ENCODE results near the gene TVP23C. TPM values are rescaled to one million over a fixed set of nuclear protein-coding genes. Genes with fewer than 3 reads are reported as not detected.
"Not testable (repeated sequence)": the region's sequence is repeated elsewhere in the genome, so short reads cannot be mapped to it uniquely, and the experiment has no call there.

TVP23C gene
- total and polyA plus RNA-seq, 2 experiments from 2014 or later = 10.4 to 31.7 TPM

- not testable (repeated sequence) for H2AFZ ChIP-seq; H3K4me2 ChIP-seq; H3K4me1 ChIP-seq (ENCODE audit: insufficient read depth); H3K9me3 Mint-ChIP-seq; H3K36me3 Mint-ChIP-seq (ENCODE audit: low read depth); DNase-seq (ENCODE audit: low spot score); H3K27me3 Mint-ChIP-seq (ENCODE audit: insufficient read depth, low read depth, poor library complexity); ATAC-seq; H3K9me2 ChIP-seq (ENCODE audit: insufficient read depth); H3K36me3 ChIP-seq (ENCODE audit: insufficient read depth); H3K27ac ChIP-seq (ENCODE audit: low read depth); H3K79me2 ChIP-seq (replicated peaks; ENCODE audit: insufficient read depth); H3K4me1 Mint-ChIP-seq; H3K4me3 Mint-ChIP-seq; H3K27ac Mint-ChIP-seq; H3F3A ChIP-seq (replicated peaks; ENCODE audit: low read depth); H3K4me3 ChIP-seq; H4K20me1 ChIP-seq (replicated peaks; ENCODE audit: insufficient read depth); H3K27me3 ChIP-seq (ENCODE audit: insufficient read depth)
Observed at GRCh38 chr17:15583313-15583712, 20.0 kb upstream of the TVP23C start.

GRCh38 chr17:15581462-15581861 is 18.2 kb upstream of the TVP23C start:
- not testable (repeated sequence) for H3K79me2 ChIP-seq (replicated peaks; ENCODE audit: insufficient read depth); H3K36me3 Mint-ChIP-seq (ENCODE audit: low read depth); H3K36me3 ChIP-seq (ENCODE audit: insufficient read depth); H3K27me3 Mint-ChIP-seq (ENCODE audit: insufficient read depth, low read depth, poor library complexity); H2AFZ ChIP-seq; DNase-seq (ENCODE audit: low spot score); H3K27ac ChIP-seq (ENCODE audit: low read depth); H3K4me1 Mint-ChIP-seq; H3K27me3 ChIP-seq (ENCODE audit: insufficient read depth); H3K4me3 Mint-ChIP-seq; H3K4me1 ChIP-seq (ENCODE audit: insufficient read depth); H3K27ac Mint-ChIP-seq; H3K4me3 ChIP-seq; H3K9me3 Mint-ChIP-seq; ATAC-seq; H3K9me2 ChIP-seq (ENCODE audit: insufficient read depth); H3F3A ChIP-seq (replicated peaks; ENCODE audit: low read depth); H4K20me1 ChIP-seq (replicated peaks; ENCODE audit: insufficient read depth); H3K4me2 ChIP-seq

- ATAC-seq; H3K4me3 Mint-ChIP-seq; H3K36me3 Mint-ChIP-seq (ENCODE audit: low read depth); H3K27ac ChIP-seq (ENCODE audit: low read depth); H2AFZ ChIP-seq; H3K27me3 ChIP-seq (ENCODE audit: insufficient read depth); DNase-seq (ENCODE audit: low spot score); H3F3A ChIP-seq (replicated peaks; ENCODE audit: low read depth); H3K9me2 ChIP-seq (ENCODE audit: insufficient read depth); H3K27me3 Mint-ChIP-seq (ENCODE audit: insufficient read depth, low read depth, poor library complexity); H3K79me2 ChIP-seq (replicated peaks; ENCODE audit: insufficient read depth); H4K20me1 ChIP-seq (replicated peaks; ENCODE audit: insufficient read depth); H3K36me3 ChIP-seq (ENCODE audit: insufficient read depth); H3K9me3 Mint-ChIP-seq; H3K4me2 ChIP-seq; H3K27ac Mint-ChIP-seq; H3K4me1 ChIP-seq (ENCODE audit: insufficient read depth); H3K4me3 ChIP-seq: not testable (repeated sequence)
- H3K4me1 Mint-ChIP-seq = peaks cover 12% of the 10 kb centered on the region
Observed at GRCh38 chr17:15576848-15577247, 13.6 kb upstream of the TVP23C start.

GRCh38 chr17:15574660-15575059 is 11.4 kb upstream of the TVP23C start:
- H3K36me3 Mint-ChIP-seq (ENCODE audit: low read depth); H3K27ac ChIP-seq (ENCODE audit: low read depth); DNase-seq (ENCODE audit: low spot score); H3F3A ChIP-seq (replicated peaks; ENCODE audit: low read depth); H3K79me2 ChIP-seq (replicated peaks; ENCODE audit: insufficient read depth); H3K4me3 Mint-ChIP-seq; H3K4me1 ChIP-seq (ENCODE audit: insufficient read depth); H3K27ac Mint-ChIP-seq; H3K4me2 ChIP-seq; H3K4me3 ChIP-seq; H2AFZ ChIP-seq; ATAC-seq; H3K9me3 Mint-ChIP-seq; H3K27me3 ChIP-seq (ENCODE audit: insufficient read depth); H3K27me3 Mint-ChIP-seq (ENCODE audit: insufficient read depth, low read depth, poor library complexity); H3K9me2 ChIP-seq (ENCODE audit: insufficient read depth); H3K36me3 ChIP-seq (ENCODE audit: insufficient read depth); H4K20me1 ChIP-seq (replicated peaks; ENCODE audit: insufficient read depth): not testable (repeated sequence)
- peaks cover 20% of the 10 kb centered on the region for H3K4me1 Mint-ChIP-seq

- H3K36me3 Mint-ChIP-seq (ENCODE audit: low read depth); H3K9me3 Mint-ChIP-seq; H3K4me1 ChIP-seq (ENCODE audit: insufficient read depth); H3K36me3 ChIP-seq (ENCODE audit: insufficient read depth); H3K27ac ChIP-seq (ENCODE audit: low read depth); H3K9me2 ChIP-seq (ENCODE audit: insufficient read depth); H3K4me2 ChIP-seq; H3F3A ChIP-seq (replicated peaks; ENCODE audit: low read depth); H3K4me3 Mint-ChIP-seq; H3K79me2 ChIP-seq (replicated peaks; ENCODE audit: insufficient read depth); H3K27me3 Mint-ChIP-seq (ENCODE audit: insufficient read depth, low read depth, poor library complexity); H3K27me3 ChIP-seq (ENCODE audit: insufficient read depth); H2AFZ ChIP-seq; H3K4me3 ChIP-seq; H3K27ac Mint-ChIP-seq; H4K20me1 ChIP-seq (replicated peaks; ENCODE audit: insufficient read depth): not testable (repeated sequence)
- DNase-seq (ENCODE audit: low spot score) (peak; percentile 60), ATAC-seq (peak; percentile 94)
- H3K4me1 Mint-ChIP-seq = peaks cover 20% of the 10 kb centered on the region
- TF ChIP-seq ZNF462 (CRISPR knock-in tag; IDR thresholded peaks at IDR 0.05) = 0 out of 2 replicates have a peak, but pooled peaks have one; percentile 23
Observed at GRCh38 chr17:15573870-15574269, 10.6 kb upstream of the TVP23C start.
